GM15510 (cell line): Measurements from ENCODE around the gene TCIRG1.

Experiments used
- POLR2A ChIP-seq: IDR thresholded peaks from 3 replicates; pipeline ENCODE4 v1.6.1; 2011; ENCODE audit warnings: borderline replicate concordance; ENCODE audit not compliant: insufficient read length; ENCODE audit errors: extremely low read depth

Gene TCIRG1

DNA sequence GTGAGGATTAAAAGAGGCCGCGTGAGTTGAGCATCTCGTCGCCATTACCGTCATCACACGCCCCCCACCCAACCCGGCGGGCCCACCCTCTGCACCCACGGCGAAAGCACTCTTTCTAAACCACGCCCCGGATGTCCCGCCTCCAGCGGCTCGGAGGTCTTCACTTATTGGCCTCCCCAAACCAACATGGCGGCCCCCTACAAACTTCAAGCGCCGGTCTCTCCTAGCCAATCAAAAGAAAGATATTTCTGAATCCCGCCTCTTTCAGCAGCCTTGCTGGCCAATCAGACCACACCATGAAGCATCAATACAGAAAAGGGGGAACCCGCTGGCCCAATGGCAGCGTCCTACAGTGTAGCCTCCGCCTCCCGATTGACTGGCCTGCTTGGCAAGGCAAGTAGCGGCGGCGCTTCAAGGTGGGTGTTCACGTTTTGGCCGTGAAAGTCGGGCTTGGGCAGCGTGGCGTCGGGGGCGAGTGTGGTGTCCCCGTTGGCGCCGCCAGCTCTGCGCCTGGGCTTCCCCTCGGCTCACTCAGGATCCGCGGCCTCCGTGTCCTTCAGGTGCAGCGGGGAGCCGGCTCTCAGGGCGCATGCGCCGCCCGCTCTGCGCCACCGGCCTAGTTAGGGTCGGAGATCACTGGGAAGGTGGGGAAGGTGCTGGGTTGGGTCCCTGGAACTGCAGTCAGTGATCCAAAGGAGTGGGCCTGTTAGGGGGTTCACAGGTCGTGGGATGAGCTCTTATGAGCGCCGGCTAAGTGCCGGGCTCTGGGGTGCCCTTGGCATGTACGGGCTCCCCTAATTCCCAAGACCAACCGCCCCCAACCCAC is 8.3 kb upstream of the TCIRG1 start, which contains the start of gene NDUFS8:
Gene NDUFS8 (plus strand): TSS at position 364 of the 826 bp plus-strand sequence. CDS start 1,471 bp downstream, outside the sequence.
- TF ChIP-seq POLR2A, result peak; percentile 62

DNA sequence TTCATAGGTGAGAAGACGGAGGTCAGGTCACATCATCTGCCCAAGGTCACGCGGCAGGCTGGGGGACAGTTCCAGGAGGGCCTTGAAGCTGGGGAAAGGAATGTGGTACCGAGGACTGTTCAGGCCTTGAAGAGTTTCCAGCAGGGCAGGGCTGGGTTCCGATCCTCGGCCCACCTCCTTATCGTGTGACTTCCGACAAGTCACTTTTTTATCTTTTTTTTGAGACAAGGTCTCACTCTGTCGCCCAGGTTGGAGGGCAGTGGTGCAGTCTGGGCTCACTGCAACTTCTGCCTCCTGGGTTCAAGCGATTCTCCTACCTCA is 7.7 kb upstream of the TCIRG1 start:
- no peak for TF ChIP-seq POLR2A

DNA sequence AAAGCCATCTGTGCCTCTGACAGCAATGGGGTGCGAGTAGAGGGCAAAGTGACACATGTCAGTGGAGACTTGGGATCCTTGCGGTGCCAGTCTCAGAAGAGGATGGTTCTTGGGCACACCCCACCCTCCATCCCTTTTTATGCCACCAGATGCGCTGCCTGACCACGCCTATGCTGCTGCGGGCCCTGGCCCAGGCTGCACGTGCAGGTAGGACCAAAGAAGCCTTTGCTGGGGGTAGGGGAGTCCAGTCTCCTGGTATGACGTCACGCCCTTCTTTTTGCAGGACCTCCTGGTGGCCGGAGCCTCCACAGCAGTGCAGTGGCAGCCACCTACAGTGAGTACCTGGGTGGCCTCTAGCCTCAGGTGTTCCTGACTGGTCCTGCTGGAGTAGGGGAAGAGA is 6.8 kb upstream of the TCIRG1 start:
- TF ChIP-seq POLR2A, result no peak

DNA sequence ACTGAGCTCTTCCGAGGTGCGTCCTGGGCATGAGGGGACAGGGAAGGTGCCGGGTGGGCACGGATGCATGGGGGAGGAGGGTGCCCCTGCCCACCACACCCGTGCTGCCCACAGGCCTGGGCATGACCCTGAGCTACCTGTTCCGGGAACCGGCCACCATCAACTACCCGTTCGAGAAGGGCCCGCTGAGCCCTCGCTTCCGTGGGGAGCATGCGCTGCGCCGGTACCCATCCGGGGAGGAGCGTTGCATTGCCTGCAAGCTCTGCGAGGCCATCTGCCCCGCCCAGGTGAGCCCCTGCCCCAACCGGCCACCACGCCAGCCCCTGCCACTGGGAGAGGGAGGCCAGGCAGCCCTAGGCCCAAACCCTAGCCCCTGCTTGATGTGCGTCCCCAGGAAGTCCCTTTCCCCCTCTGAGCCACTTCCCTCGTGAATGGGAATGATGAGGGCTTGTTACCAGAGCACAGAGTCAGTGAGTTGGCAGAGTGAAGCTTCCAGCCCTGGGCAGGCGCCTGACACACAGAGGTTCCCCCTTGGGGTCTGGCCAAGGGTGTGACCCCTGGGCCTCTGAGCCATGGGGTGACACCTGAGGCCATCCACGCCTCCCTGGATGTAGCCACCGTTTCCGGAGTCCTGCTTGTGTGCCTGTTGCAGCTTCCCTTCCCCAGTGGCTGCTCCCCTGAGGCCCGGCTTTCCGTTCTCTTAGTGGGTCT is 5.7 kb upstream of the TCIRG1 start:
- no peak for TF ChIP-seq POLR2A

DNA sequence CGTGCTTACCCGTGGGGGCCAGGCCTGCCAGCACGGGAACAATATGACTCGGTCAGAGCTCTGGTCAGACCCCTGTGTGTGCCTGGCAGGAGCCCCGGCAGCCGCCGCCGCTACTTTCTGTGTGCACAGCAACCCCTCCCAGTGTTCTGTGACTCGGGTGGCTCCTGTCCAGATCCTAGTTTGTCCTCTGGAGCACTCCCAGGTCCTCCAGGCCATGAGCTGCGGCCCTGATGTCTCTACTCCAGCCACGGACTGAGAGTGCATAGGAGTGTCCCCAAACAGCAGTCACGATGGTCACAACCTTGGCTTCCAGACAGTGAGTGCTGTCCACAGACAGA is 5.1 kb upstream of the TCIRG1 start:
- no peak for TF ChIP-seq POLR2A

DNA sequence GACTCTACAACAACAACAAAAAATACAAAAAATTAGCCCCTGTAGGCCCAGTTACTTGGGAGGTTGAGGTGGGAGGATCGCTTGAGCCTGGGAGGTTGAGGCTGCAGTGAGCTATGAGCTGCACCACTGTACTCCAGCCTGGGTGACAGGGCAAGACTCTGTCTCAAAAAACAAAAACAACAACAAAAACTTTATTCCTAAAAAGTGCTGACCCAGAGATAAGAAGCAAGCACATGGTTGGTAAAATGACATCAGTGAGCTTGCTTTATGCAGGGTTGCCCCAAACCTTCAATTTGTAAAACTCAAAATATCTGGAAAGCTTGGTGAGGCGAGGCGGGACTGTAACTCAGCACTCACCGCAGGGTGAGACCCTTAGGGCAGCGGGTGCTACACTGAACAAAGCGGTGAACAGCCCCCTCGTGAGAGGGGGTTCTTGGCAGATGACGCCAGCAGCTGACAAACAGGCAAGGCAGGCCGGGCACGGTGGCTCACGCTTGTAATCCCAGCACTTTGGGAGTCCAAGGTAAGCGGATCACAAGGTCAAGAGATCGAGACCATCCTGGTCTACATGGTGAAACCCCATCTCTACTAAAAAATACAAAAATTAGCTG is 3.5 kb upstream of the TCIRG1 start:
- no peak for TF ChIP-seq POLR2A

DNA sequence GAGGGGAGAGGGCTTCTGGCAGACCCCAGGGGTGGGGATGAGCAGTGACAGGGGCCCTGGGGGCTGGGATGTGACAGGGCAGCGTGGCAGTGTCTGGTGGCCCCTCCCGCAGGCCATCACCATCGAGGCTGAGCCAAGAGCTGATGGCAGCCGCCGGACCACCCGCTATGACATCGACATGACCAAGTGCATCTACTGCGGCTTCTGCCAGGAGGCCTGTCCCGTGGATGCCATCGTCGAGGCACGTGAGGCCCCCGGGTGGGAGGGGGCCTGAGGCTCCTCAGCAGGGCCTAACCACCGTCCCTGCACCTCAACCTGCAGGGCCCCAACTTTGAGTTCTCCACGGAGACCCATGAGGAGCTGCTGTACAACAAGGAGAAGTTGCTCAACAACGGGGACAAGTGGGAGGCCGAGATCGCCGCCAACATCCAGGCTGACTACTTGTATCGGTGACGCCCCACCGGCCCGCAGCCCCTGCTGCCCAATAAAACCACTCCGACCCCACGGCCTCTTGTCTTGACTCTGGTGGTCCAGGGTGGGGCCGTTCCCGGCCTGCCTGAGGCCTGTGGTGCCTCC is 2.6 kb upstream of the TCIRG1 start:
- TF ChIP-seq POLR2A, result no peak

DNA sequence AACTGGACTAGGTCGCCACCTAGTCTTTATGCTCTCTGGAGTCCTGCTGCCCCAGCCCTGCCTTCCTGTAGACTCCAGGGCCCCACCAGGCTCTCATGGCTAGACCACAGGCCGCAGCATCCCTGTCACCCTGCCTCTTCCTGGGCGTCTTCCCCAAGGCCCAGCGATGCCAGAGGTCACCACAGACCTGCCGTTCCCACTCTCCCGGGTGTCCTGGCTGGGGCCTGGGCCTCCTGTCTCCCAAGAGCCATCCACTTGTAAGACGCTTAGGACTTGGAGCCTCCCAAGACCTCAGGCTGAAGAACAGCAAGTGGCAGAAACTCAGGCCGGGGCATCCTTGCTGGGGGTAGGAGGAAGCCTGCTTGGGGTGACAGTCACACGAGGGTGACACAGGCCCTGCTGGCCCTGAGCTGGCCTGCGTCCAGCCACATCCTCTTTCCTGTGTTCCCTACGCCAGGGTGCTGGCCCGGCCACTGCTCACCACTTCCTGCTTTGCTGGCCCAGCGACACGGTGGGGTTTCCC is 2.0 kb upstream of the TCIRG1 start:
- TF ChIP-seq POLR2A, result no peak

DNA sequence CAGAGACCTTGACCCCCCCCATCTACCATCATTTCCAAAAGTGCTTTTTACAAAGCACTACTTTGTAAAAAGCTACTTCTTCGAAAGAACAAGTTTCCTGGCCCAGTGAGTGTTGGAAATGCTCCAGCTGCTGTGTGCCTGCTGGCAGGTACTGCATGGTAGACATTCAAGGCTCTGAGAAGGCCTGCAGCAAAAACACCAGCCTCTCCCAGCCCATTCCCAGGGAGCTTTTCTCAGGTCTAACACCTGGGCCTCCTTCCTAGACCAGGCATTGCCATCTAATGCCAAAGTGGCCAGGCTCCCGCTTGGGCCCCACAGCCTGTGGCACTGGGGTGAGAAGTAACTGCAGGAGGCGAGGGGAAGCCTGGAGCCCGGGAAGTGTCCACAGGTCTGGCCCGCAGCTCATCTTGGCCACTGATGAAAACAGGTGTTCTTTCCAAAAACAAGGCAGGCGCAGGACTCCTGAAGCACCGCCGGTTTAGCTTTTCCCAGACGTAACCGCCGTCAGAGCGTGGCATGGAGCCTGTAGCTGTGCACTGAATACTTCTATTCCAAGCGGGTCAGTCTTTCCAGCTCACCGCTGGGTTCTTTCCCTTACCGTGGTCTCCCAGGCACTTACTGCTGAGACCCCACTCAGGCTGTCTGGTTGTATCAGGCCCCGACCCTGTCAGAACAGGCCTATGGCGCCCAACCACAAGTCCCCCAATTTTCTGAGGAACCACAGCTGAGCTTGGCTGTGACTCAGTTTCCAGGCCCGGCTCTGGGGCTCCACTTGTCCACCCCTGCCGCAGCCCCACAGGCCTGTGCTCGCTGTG is 1.2 kb upstream of the TCIRG1 start:
- TF ChIP-seq POLR2A, result no peak

DNA sequence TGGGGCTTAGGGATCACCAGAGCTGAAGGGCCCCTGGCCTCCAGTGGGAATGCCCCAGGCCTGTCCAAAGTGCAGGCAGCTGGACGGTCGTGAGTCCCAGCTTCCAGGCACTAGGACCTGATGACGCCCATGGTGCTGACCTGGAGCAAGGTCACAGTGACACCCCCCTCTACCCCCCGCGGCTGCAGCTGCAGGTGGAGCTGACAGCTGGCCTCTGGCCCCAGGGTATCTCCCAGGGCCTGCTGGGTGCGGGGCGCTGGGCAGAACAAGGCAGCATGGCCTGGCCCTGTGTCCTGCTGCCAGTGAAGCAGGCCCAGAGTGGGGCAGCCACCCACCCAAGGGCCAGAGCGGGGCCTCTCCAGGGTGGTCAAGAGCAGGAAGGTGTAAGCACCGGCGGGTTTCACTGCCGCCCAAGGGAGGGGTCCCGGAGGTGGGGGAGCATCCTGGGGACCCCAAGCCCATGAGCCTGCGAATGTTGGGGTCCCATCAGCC is 553 bp upstream of the TCIRG1 start:
- TF ChIP-seq POLR2A, result no peak

DNA sequence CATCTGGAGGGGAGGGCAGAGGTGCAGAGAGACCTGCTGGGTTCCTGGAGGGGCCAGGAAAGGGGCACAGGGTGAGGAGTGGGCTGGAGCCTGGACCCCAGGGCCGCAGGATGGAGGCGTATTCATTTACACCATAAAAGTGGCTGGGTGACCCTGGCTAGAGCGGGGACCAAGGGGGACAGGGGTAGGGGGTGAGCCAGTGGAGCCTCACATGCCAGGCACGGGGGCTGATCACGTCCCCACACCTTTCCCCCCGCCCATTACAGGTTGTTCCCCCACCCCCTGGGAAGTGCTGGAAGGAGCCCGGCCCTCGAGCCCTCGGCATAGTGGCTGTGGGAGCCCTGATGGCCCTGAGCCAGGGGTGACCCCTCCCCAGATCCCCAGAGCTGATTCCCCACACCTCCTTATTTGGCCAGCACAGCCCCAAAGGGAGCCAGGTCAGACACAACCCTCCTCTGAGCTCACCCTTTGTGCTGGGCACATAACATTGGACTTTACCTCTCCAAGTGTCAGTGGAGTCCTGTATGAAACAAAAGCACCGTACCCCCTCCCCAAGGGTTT is 781 bp downstream of the TCIRG1 start:
- peak; percentile 26 for TF ChIP-seq POLR2A

DNA sequence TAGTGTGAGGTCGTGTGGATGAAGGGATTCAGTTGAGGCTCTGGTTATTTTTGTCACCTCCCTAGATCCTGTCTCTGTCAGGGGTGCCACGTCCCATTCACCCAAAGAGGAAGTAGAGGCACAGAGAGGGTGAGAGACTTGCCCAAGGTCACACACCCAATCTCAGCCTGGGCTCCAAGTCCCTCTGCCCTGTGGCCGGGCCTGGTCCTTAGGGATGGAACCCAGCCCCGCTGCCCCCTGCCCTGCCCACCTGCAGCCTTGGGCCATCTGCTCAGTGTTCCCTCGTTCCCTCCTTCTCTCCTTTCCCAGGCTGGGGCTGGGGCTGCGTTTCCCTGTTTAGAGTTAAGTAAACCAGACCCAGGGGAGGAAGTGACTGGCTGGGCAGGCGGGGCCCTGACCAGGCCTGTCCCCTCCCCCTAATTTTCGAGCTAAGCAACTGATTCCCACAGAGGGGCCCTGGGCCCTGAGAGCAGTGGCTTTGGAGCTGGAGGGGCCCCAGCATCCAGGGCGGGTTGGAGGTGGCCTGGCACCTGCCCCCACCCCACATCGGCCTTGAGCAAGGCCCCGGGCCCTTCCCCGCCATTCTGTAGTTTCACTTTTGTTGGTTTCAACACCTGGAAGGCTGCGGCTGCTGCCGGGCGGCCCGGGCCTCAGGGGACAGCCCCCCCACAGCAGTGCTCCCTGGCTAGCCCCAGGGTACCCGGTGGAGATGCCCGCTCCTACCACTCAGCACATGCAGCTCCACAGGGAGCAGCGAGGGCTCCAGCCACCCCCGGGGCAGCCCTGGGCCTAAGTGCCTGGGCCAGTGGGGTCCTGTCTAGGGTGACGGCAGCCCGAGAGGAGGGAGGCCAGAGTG is 1.5 kb downstream of the TCIRG1 start:
- no peak for TF ChIP-seq POLR2A

DNA sequence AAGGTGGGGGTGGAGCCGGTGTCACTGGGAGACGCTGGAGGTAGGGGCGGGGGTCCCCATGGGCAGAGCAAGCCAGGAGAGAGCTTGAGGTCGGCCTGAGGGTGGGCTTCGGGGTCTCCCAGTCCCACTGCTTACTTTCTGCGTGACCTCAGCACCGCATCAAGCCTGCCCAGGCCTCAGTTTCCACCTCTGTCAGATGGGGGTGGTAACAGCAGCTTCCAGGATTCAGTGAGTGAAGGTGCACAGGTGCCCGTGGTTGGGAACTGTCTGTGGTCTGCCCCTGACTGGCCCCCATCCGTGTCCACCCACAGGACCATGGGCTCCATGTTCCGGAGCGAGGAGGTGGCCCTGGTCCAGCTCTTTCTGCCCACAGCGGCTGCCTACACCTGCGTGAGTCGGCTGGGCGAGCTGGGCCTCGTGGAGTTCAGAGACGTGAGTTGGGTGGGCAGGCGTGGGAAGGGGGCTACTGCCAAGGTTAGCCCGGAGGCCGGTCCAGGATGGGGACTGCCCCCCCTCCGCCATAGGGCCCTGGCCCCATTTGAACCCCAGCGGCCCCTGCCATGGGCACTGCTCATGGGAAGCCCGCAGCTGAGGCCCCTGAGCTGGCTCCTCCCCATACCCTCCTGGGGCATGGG is 2.2 kb downstream of the TCIRG1 start:
- no peak for TF ChIP-seq POLR2A

DNA sequence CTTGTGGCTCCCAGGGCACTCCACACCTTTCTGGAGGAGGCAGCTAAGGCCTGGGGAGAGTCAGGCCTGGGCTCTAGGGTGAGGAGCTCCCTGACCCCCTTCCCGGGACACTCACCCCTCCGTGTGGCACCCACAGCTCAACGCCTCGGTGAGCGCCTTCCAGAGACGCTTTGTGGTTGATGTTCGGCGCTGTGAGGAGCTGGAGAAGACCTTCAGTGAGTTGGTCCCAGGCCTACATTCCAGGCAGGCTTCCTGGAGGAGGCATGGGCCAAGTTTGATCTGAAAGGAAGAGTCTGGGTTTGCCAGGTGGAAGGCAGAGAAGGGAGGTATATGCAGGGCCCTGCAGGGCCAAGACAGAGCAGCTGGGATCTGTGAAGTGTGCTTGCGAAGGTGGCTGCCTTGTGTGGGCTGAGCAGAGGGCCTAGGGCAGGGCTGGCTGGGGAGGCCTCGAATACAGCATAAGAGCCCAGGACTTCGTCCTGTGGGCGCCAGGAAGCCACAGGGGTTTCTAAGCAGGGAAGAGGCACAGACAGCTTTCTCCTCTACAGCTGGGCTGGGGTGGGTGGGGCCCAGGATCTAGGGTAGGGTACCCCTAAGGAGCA is 2.9 kb downstream of the TCIRG1 start:
- TF ChIP-seq POLR2A, result no peak
